Neuronal stem cell (in vitro differentiated cells): ENCODE data around the gene TNRC18.

Source experiments
- DNase-seq: peaks from one replicate; pipeline ENCODE4 v3.0.0-alpha.2; 2013; ENCODE audit warnings: low spot score
- H2AFZ ChIP-seq: one replicate; pipeline ENCODE4 v1.6.1; 2013; ENCODE audit warnings: mild to moderate bottlenecking, low read length, inconsistent platforms
- H2AK5ac ChIP-seq: 2 replicates; pipeline ENCODE4 v1.6.1; 2013; ENCODE audit warnings: low read depth, mild to moderate bottlenecking, inconsistent platforms, low read length, moderate library complexity, mixed read lengths
- H2BK120ac ChIP-seq: 2 replicates; pipeline ENCODE4 v1.6.1; 2013; ENCODE audit warnings: low read depth, mild to moderate bottlenecking, inconsistent platforms, low read length, moderate library complexity, mixed read lengths
- H2BK12ac ChIP-seq: one replicate; pipeline ENCODE4 v1.6.1; 2013; ENCODE audit warnings: low read length, inconsistent platforms
- H2BK15ac ChIP-seq: 2 replicates; pipeline ENCODE4 v1.6.1; 2013; ENCODE audit warnings: mild to moderate bottlenecking, low read length, inconsistent platforms, mixed read lengths
- H2BK5ac ChIP-seq: one replicate; pipeline ENCODE4 v1.6.1; 2013; ENCODE audit warnings: inconsistent platforms, mild to moderate bottlenecking, low read length, moderate library complexity
- H3K14ac ChIP-seq: one replicate; pipeline ENCODE4 v1.6.1; 2013; ENCODE audit warnings: low read length, inconsistent platforms
- H3K18ac ChIP-seq: 2 replicates; pipeline ENCODE4 v1.6.1; 2013; ENCODE audit warnings: low read length, inconsistent platforms
- H3K23ac ChIP-seq: 2 replicates; pipeline ENCODE4 v1.6.1; 2013; ENCODE audit warnings: low read depth, mild to moderate bottlenecking, mixed read lengths, low read length, inconsistent platforms; ENCODE audit not compliant: poor library complexity
- H3K27ac ChIP-seq: replicated peaks from 3 replicates; pipeline ENCODE4 v1.5.1; 2013; ENCODE audit warnings: low read length, inconsistent platforms
- H3K27me3 ChIP-seq, 3 experiments: 2 replicates each; pipeline ENCODE4 v1.6.1; 2013; ENCODE audit warnings: low read length in 3 of 3, mild to moderate bottlenecking in 2 of 3, inconsistent platforms in 1 of 3, low read depth in 1 of 3, mixed read lengths in 1 of 3, moderate library complexity in 1 of 3; ENCODE audit not compliant: control insufficient read depth in 3 of 3, insufficient read depth in 3 of 3
- H3K36me3 ChIP-seq, 2 donors: replicated peaks in 1 of 2; 2 replicates each; pipeline ENCODE4 v1.6.1; 2013; ENCODE audit warnings: low read length in 2 of 2; ENCODE audit not compliant: control insufficient read depth in 2 of 2, insufficient read depth in 2 of 2
- H3K4ac ChIP-seq: 2 replicates; pipeline ENCODE4 v1.6.1; 2013; ENCODE audit warnings: inconsistent platforms, mild to moderate bottlenecking, low read length, moderate library complexity
- H3K4me1 ChIP-seq, 2 donors: 1 replicate in 1 of 2; 2 replicates in 1 of 2; pipeline ENCODE4 v1.6.1; 2013; ENCODE audit warnings: low read length in 2 of 2, low read depth in 1 of 2; ENCODE audit not compliant: control insufficient read depth in 2 of 2, insufficient read depth in 1 of 2
- H3K4me2 ChIP-seq: one replicate; pipeline ENCODE4 v1.6.1; 2013; ENCODE audit warnings: mild to moderate bottlenecking, low read length, inconsistent platforms; ENCODE audit not compliant: insufficient read depth, poor library complexity, severe bottlenecking
- H3K4me3 ChIP-seq, 2 donors: 2 replicates each; pipeline ENCODE4 v1.5.1; 2013; ENCODE audit warnings: low read length in 2 of 2, mild to moderate bottlenecking in 2 of 2, inconsistent platforms in 1 of 2, moderate library complexity in 1 of 2
- H3K79me1 ChIP-seq: one replicate; pipeline ENCODE4 v1.6.1; 2013; ENCODE audit warnings: low read depth, mild to moderate bottlenecking, inconsistent platforms, low read length, moderate library complexity
- H3K9ac ChIP-seq: one replicate; pipeline ENCODE4 v1.6.1; 2013; ENCODE audit warnings: mild to moderate bottlenecking, low read depth, low read length, inconsistent platforms; ENCODE audit not compliant: poor library complexity
- H3K9me3 ChIP-seq, 2 donors: replicated peaks in 1 of 2; 2 replicates each; pipeline versions ENCODE3 to v1.6.1; 2013; ENCODE audit warnings: low read length in 2 of 2, mild to moderate bottlenecking in 2 of 2, inconsistent platforms in 1 of 2, low read depth in 1 of 2, mixed read lengths in 1 of 2, moderate library complexity in 1 of 2; ENCODE audit not compliant: control insufficient read depth in 2 of 2, insufficient read depth in 1 of 2
- H4K8ac ChIP-seq: one replicate; pipeline ENCODE4 v1.6.1; 2013; ENCODE audit warnings: low read depth, mild to moderate bottlenecking, inconsistent platforms, low read length, moderate library complexity
- H4K91ac ChIP-seq: one replicate; pipeline ENCODE4 v1.6.1; 2013; ENCODE audit warnings: low read length, low read depth, mild to moderate bottlenecking, inconsistent platforms; ENCODE audit not compliant: poor library complexity
- WGBS, 2 donors: extraction: QIAGEN DNeasy Blood & Tissue Kit; methylation state at CpG; one replicate each; pipeline ENCODE4 v1.1.7; 2013; ENCODE audit warnings: missing lambda C conversion rate in 2 of 2, mixed read lengths in 1 of 2; ENCODE audit not compliant: insufficient read length in 2 of 2, insufficient replicate concordance in 1 of 2; ENCODE audit errors: extremely low coverage in 2 of 2; 5-methylcytosine and 5-hydroxymethylcytosine counted together

TNRC18 gene

GRCh38 chr7:5453566-5454075 lies 30.0 kb upstream of the TNRC18 start:
- Histone ChIP-seq H3K27ac (no peak overlapping the region), H2BK5ac (no peak overlapping the region), H2AFZ (no peak overlapping the region), H4K91ac (no peak overlapping the region), H3K18ac (peak overlapping the region; percentile 40), H4K8ac (no peak overlapping the region), H3K4me1 (peaks cover 13 to 19% of the 10 kb centered on the region in 2 donors), H3K27me3 (no peaks in the 10 kb centered on the region), H2BK120ac (no peak overlapping the region), H3K79me1 (no peaks in the 10 kb centered on the region), H2BK12ac (no peak overlapping the region), H3K23ac (no peak overlapping the region), H3K9ac (no peak overlapping the region), H3K4me3 (no peak overlapping the region), H3K9me3 (no peaks in the 10 kb centered on the region), H3K36me3 (no peaks in the 10 kb centered on the region), H3K4ac (no peak overlapping the region), H2BK15ac (no peak overlapping the region), H3K4me2 (no peak overlapping the region), H2AK5ac (no peak overlapping the region), H3K14ac (no peak overlapping the region)
- no CpG with 5 or more reads among the region's 5 CpGs for WGBS, 2 donors
- DNase-seq = no peak

GRCh38 chr7:5452937-5453540 lies 29.4 kb upstream of the TNRC18 start:
- no peak overlapping the region for H3K4ac ChIP-seq
- WGBS, 2 donors = no CpG with 5 or more reads among the region's 14 CpGs
- H3K4me3 ChIP-seq = no peak overlapping the region
- H3K14ac ChIP-seq = no peak overlapping the region
- no peak overlapping the region for H3K4me2 ChIP-seq
- peaks cover 16 to 25% of the 10 kb centered on the region in 2 donors for H3K4me1 ChIP-seq
- H3K36me3 ChIP-seq = no peaks in the 10 kb centered on the region
- no peak overlapping the region for H3K23ac ChIP-seq
- no peak overlapping the region for H3K9ac ChIP-seq
- no peak overlapping the region for H4K8ac ChIP-seq
- no peaks in the 10 kb centered on the region for H3K27me3 ChIP-seq
- no peak overlapping the region for H2BK12ac ChIP-seq
- peak overlapping the region; percentile 40 for H3K18ac ChIP-seq
- no peaks in the 10 kb centered on the region for H3K79me1 ChIP-seq
- H3K27ac ChIP-seq = no peak overlapping the region
- H3K9me3 ChIP-seq = no peaks in the 10 kb centered on the region
- no peak overlapping the region for H2BK15ac ChIP-seq
- no peak overlapping the region for H2BK5ac ChIP-seq
- peak; percentile 72 for DNase-seq
- H2AK5ac ChIP-seq = no peak overlapping the region
- H4K91ac ChIP-seq = no peak overlapping the region
- no peak overlapping the region for H2BK120ac ChIP-seq
- H2AFZ ChIP-seq = no peak overlapping the region

GRCh38 chr7:5452470-5452899 lies 28.9 kb upstream of the TNRC18 start:
- no peak overlapping the region for H3K14ac ChIP-seq
- no peak overlapping the region for H3K27ac ChIP-seq
- no peaks in the 10 kb centered on the region for H3K9me3 ChIP-seq
- peak overlapping the region; percentile 34 for H3K9ac ChIP-seq
- H3K4me1 ChIP-seq = peaks cover 22 to 27% of the 10 kb centered on the region in 2 donors
- peak overlapping the region; percentile 65 for H3K18ac ChIP-seq
- no peak overlapping the region for H2BK120ac ChIP-seq
- no peak for DNase-seq
- no peak overlapping the region for H2BK5ac ChIP-seq
- no peak overlapping the region for H2BK12ac ChIP-seq
- WGBS, 2 donors = no CpG with 5 or more reads among the region's 12 CpGs
- no peak overlapping the region for H3K4me3 ChIP-seq
- H3K4me2 ChIP-seq = no peak overlapping the region
- no peak overlapping the region for H2AFZ ChIP-seq
- H2AK5ac ChIP-seq = peak overlapping the region; percentile 79
- H3K23ac ChIP-seq = peak overlapping the region; percentile 90
- no peak overlapping the region for H4K91ac ChIP-seq
- no peak overlapping the region for H4K8ac ChIP-seq
- no peaks in the 10 kb centered on the region for H3K27me3 ChIP-seq
- H3K79me1 ChIP-seq = no peaks in the 10 kb centered on the region
- H3K4ac ChIP-seq = no peak overlapping the region
- H2BK15ac ChIP-seq = peak overlapping the region; percentile 88
- no peaks in the 10 kb centered on the region for H3K36me3 ChIP-seq

GRCh38 chr7:5451391-5451790 lies 27.8 kb upstream of the TNRC18 start:
- no peak overlapping the region for H3K23ac ChIP-seq
- peak overlapping the region; percentile 89 for H2BK12ac ChIP-seq
- no peak overlapping the region for H3K4ac ChIP-seq
- whole genome bisulfite sequencing, 2 donors = no CpG with 5 or more reads among the region's 13 CpGs
- no peaks in the 10 kb centered on the region for H3K36me3 ChIP-seq
- H3K4me1 ChIP-seq = peaks cover 22 to 31% of the 10 kb centered on the region in 2 donors
- peak overlapping the region; percentile 79 for H2AK5ac ChIP-seq
- peak overlapping the region; percentile 88 for H2BK15ac ChIP-seq
- H3K27ac ChIP-seq = no peak overlapping the region
- H3K4me3 ChIP-seq = no peak overlapping the region
- no peaks in the 10 kb centered on the region for H3K9me3 ChIP-seq
- no peak overlapping the region for H2BK120ac ChIP-seq
- H4K8ac ChIP-seq = no peak overlapping the region
- H4K91ac ChIP-seq = no peak overlapping the region
- no peaks in the 10 kb centered on the region for H3K79me1 ChIP-seq
- peak overlapping the region; percentile 54 for H3K9ac ChIP-seq
- no peak overlapping the region for H2BK5ac ChIP-seq
- H3K18ac ChIP-seq = peak overlapping the region; percentile 84
- no peak for DNase-seq
- no peaks in the 10 kb centered on the region for H3K27me3 ChIP-seq
- H3K14ac ChIP-seq = no peak overlapping the region
- no peak overlapping the region for H3K4me2 ChIP-seq
- no peak overlapping the region for H2AFZ ChIP-seq
